GM04504 (cell line): Measurements from ENCODE around the gene ADAMTS3.

Experiments
- DNase-seq: peaks from one replicate; pipeline ENCODE4 v3.0.0-alpha.2; 2012; ENCODE audit warnings: low read depth

Gene ADAMTS3

GRCh38 chr4:72341432-72341820, 227.6 kb downstream of the ADAMTS3 start:
- DNase-seq = no peak

GRCh38 chr4:72340803-72341431, 228.1 kb downstream of the ADAMTS3 start:
- no peak for DNase-seq

GRCh38 chr4:72338060-72338459, 231.0 kb downstream of the ADAMTS3 start:
- DNase-seq = no peak

GRCh38 chr4:72330381-72330780, 238.6 kb downstream of the ADAMTS3 start:
- no peak for DNase-seq

GRCh38 chr4:72326692-72327632, 242.1 kb downstream of the ADAMTS3 start:
- DNase-seq = no peak

- DNase-seq = no peak
These were observed 243.8 kb downstream of the ADAMTS3 start for GRCh38 chr4:72325215-72325614.

- no peak for DNase-seq
These were observed 245.8 kb downstream of the ADAMTS3 start for GRCh38 chr4:72323227-72323626.

GRCh38 chr4:72320223-72320948, 248.6 kb downstream of the ADAMTS3 start:
- DNase-seq = no peak

- peak; percentile 75 for DNase-seq
These were observed 249.4 kb downstream of the ADAMTS3 start for GRCh38 chr4:72319601-72320021.

GRCh38 chr4:72318421-72319170, 250.4 kb downstream of the ADAMTS3 start:
- no peak for DNase-seq

GRCh38 chr4:72314869-72315268, 254.2 kb downstream of the ADAMTS3 start:
- DNase-seq = no peak

- DNase-seq = no peak
These were observed 255.9 kb downstream of the ADAMTS3 start for GRCh38 chr4:72313121-72313520.

- DNase-seq = peak; percentile 87
These were observed 256.9 kb downstream of the ADAMTS3 start for GRCh38 chr4:72312032-72312650.

- no peak for DNase-seq
These were observed 257.7 kb downstream of the ADAMTS3 start for GRCh38 chr4:72311291-72311690.

- no peak for DNase-seq
These were observed 263.4 kb downstream of the ADAMTS3 start for GRCh38 chr4:72305620-72306019.

- DNase-seq = no peak
These were observed 263.9 kb downstream of the ADAMTS3 start for GRCh38 chr4:72305080-72305479.

GRCh38 chr4:72302981-72303704, 265.9 kb downstream of the ADAMTS3 start:
- no peak for DNase-seq

GRCh38 chr4:72301759-72302158, 267.3 kb downstream of the ADAMTS3 start:
- no peak for DNase-seq

GRCh38 chr4:72300126-72300525, 268.9 kb downstream of the ADAMTS3 start:
- no peak for DNase-seq

GRCh38 chr4:72295966-72296557, 273.0 kb downstream of the ADAMTS3 start:
- DNase-seq = peak; percentile 24
